Epithelial cell of proximal tubule (primary cell): ENCODE results near the gene NXPE3. TPM values are rescaled to one million over a fixed set of nuclear protein-coding genes. Genes with fewer than 3 reads are reported as not detected.
"Not testable (repeated sequence)": the region's sequence is repeated elsewhere in the genome, so short reads cannot be mapped to it uniquely, and the experiment has no call there.

Experiments
- DNase-seq: peaks from one replicate; pipeline ENCODE4 v3.0.0-alpha.2; 2011; ENCODE audit warnings: low read depth
- H3K4me3 ChIP-seq: 2 replicates; pipeline ENCODE4 v1.5.1; 2011; ENCODE audit warnings: low read depth, mild to moderate bottlenecking, low read length
- total RNA-seq: library from RNA; depleted of rRNA; stranded (reverse); fragments of >200 nt; gene quantifications from 2 replicates; pipeline ENCODE4 v1.2.3, GENCODE V29; 2015
- TF ChIP-seq, protein P1 (sequence below): conservative IDR thresholded peaks from 2 replicates; pipeline ENCODE4 v1.5.1; 2012; ENCODE audit warnings: low read depth, mild to moderate bottlenecking, low read length

The NXPE3 gene
- 8.0 and 11.5 TPM in 2 replicates for total RNA-seq

GRCh38 chr3:101779047-101779821 is at the start of gene NXPE3:
Gene NXPE3, plus strand, starts transcription at chr3:101779211. Its CDS starts 6,386 bp downstream, at chr3:101785597.
- DNase-seq, result no peak
- peak within 1 kb of the TSS; percentile 78 for H3K4me3 ChIP-seq
- TF ChIP-seq, protein P1, sequence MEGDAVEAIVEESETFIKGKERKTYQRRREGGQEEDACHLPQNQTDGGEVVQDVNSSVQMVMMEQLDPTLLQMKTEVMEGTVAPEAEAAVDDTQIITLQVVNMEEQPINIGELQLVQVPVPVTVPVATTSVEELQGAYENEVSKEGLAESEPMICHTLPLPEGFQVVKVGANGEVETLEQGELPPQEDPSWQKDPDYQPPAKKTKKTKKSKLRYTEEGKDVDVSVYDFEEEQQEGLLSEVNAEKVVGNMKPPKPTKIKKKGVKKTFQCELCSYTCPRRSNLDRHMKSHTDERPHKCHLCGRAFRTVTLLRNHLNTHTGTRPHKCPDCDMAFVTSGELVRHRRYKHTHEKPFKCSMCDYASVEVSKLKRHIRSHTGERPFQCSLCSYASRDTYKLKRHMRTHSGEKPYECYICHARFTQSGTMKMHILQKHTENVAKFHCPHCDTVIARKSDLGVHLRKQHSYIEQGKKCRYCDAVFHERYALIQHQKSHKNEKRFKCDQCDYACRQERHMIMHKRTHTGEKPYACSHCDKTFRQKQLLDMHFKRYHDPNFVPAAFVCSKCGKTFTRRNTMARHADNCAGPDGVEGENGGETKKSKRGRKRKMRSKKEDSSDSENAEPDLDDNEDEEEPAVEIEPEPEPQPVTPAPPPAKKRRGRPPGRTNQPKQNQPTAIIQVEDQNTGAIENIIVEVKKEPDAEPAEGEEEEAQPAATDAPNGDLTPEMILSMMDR, result no peak

DNA sequence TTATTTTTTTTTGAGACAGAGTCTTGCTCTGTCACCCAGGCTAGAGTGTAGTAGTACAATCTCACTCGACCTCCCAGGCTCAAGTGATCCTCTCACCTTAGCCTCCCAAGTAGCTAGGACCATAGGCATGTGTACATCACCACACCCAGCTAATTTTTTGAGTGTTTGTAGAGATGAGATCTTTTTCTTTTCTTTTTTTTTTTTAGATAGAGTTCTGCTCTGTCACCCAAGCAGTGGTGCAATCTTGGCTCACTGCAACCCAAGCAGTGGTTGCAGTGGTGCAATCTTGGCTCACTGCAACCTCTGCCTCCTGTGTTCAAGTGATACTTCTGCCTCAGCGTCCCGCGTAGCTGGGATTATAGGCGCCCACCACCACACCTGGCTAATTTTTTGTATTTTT is 49.4 kb upstream of the NXPE3 start:
- TF ChIP-seq, protein P1, result no peak
- H3K4me3 ChIP-seq, result no peak overlapping the region
- DNase-seq, result no peak

DNA sequence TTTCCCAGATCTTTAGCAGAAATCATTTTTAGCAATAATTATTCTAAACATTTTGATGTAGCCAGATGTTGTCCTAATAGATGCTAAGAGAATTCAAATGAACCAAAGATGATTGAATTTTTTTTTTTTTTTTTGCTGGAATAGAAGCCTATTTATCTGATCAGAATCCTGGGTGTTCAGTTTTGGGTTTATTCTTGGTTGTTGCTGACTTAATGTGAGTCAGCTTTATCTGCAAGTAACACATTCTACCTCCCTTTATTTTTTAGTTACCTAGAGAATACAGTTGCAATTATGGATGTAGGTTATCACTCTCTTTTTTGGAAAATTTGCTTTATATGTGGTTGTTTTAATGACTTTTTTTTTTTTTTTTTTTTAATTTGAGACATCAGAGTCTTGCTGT is 48.2 kb upstream of the NXPE3 start:
- TF ChIP-seq, protein P1, result no peak
- DNase-seq, result no peak
- H3K4me3 ChIP-seq, result no peak overlapping the region

- TF ChIP-seq, protein P1, result no peak
- H3K4me3 ChIP-seq, result no peak overlapping the region
- DNase-seq, result no peak
These were observed 46.8 kb upstream of the NXPE3 start for GRCh38 chr3:101732240-101732641.

GRCh38 chr3:101735833-101736232 is 43.2 kb upstream of the NXPE3 start:
- H3K4me3 ChIP-seq, result no peak overlapping the region
- no peak for DNase-seq
- TF ChIP-seq, protein P1, result no peak

DNA sequence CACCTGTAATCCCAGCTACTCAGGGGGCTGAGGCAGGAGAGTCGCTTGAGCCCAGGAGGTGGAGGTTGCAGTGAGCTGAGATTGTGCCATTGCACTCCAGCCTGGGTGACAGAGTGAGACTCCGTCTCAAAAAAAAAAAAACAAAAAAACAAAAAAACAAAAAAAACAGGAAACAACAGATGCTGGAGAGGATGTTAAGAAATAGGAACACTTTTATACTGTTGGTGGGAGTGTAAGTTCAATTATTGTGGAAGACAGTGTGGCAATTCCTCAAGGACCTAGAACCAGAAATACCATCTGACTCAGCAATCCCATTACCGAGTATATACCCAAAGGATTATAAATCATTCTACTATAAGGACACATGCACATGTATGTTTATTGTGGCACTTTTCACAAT is 37.1 kb upstream of the NXPE3 start:
- not testable (repeated sequence) for DNase-seq

GRCh38 chr3:101744811-101745210 is 34.2 kb upstream of the NXPE3 start:
- no peak for DNase-seq
- TF ChIP-seq, protein P1, result no peak

More for the DNA sequence above, 37.1 kb upstream of the NXPE3 start:
- H3K4me3 ChIP-seq, result not testable (repeated sequence)

DNA sequence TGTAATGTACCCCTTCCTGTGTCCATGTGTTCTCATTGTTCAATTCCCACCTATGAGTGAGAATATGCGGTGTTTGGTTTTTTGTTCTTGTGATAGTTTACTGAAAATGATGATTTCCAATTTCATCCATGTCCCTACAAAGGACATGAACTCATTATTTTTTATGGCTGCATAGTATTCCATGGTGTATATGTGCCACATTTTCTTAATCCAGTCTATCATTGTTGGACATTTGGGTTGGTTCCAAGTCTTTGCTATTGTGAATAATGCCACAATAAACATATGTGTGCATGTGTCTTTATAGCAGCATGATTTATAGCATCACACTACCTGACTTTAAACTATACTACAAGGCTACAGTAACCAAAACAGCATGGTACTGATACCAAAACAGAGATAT is 33.1 kb upstream of the NXPE3 start:
- not testable (repeated sequence) for DNase-seq

More at GRCh38 chr3:101744811-101745210, 34.2 kb upstream of the NXPE3 start:
- H3K4me3 ChIP-seq, result no peak overlapping the region

DNA sequence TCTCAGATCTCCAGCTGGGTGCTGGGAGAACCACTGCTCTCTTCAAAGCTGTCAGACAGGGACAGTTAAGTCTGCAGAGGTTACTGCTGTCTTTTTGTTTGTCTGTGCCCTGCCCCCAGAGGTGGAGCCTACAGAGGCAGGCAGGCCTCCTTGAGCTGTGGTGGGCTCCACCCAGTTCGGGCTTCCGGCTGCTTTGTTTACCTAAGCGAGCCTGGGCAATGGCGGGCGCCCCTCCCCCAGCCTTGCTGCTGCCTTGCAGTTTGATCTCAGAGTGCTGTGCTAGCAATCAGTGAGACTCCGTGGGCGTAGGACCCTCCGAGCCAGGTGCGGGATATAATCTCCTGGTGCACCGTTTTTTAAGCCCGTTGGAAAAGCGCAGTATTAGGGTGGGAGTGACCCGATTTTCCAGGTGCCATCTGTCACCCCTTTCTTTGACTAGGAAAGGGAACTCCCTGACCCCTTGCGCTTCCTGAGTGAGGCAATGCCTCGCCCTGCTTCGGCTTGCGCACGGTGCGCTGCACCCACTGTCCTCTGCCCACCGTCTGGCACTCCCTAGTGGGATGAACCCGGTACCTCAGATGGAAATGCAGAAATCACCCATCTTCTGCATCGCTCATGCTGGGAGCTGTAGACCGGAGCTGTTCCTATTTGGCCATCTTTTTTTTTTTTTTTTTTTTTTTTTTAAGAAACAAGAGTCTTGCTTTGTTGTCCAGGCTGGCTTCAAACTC is 25.5 kb upstream of the NXPE3 start:
- DNase-seq, result not testable (repeated sequence)

More for the DNA sequence above, 33.1 kb upstream of the NXPE3 start:
- H3K4me3 ChIP-seq, result not testable (repeated sequence)

More for the DNA sequence above, 25.5 kb upstream of the NXPE3 start:
- H3K4me3 ChIP-seq, result not testable (repeated sequence)
